NCI-H510A treated with DMSO at 0.1 percent for 48 hours (cell line): Measurements from ENCODE around the gene CNIH3.
A peak's percentile ranks its signal among the peaks of the same experiment; 100 is the strongest.

Source experiments
- DNase-seq: peaks from one replicate; lab custom pipeline; 2025; lab: John Stamatoyannopoulos, UW

The CNIH3 gene

DNA sequence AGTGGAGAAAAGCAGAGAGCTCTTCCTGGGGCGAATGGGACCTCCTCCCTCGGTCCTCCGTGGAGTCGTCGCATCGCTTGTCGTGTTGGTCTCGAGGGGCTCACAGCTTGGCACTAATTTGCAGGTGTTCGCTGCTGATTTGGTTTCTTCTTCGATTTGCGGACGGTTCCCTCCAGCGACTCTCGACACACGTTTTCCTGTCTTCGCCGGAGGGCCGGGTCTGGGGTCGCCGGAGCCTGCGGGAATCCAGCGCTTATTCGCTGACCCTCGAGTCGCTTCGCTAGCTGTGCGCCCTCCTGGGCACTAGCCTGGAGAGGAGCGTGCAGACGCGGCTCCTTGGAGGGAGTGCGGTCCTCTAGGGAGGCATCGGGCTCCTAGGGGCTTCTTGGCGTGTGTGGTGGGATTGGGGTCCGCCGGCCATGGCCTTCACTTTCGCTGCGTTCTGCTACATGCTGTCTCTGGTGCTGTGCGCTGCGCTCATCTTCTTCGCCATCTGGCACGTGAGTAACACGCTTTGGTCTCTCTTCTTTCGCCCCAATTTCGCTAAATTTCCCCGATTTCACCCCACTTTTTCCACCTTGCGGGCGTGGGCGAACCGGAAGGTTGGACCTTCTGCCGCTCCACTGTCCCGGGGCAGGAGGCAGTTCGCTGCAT lies 766 bp downstream of the CNIH3 start:
- DNase-seq, result no peak

DNA sequence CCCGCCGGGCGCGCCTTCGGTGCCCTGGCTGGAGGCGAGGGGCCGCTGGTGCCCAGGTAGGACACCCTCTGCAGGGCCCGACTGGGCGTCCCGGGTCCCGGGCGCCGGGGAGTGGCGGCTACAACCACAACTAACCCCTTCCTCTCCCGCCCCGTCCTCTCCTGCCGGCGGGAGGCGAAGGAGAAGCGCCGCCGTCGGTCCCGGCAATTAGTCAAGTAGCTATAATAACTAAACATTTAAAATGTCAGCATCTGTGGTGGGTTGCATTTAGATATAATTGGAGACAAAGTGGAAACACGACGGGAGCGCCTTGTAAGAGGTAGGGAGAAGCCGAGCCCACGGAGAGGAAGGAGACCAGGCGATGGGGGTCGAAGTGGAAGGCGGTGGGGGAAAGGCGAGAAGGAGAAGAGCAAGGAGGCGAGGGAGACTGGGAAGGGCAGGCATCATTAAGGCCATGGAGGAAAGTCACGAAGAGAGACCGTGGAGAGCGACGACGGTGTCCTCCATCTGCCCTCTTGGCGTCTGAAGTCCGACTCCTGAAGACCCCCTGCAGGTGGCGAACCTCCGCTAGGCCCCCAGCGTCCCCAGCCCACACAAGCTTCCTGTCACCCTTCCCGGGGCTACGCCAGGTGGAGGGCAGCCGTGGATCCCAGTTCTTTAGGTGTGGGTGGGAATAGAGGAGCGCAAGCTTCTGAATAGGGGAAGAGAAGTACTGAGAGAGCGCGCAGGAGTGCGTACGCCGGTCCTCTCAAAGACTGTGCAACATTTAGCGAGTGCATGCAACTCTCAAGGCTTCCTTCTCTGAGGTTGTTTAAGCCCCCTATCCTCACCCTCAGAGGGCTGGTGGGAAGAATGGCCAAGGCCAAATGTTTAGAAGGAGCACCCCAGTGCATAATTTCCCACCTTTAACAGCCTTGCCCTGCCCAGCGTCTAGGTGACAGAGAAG lies 1.6 kb downstream of the CNIH3 start:
- DNase-seq, result no peak

DNA sequence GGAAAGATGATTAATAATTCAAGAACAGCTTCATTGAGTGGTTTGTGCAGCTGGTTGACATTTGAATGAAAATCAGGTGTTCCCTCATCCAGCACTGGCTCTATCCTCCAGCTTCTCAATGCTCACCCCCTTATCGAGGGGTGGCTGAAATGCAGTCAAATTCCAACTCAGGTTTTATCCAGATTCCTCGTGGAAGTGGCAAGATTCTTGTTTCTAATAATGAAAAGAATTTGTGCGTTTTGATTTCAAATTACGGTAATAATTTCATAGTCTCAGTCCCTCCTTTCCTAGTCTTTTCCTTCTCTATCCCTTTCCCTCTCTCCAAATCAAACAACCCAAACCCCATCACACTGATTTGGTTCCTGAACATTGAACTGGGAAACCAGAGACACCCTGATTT lies 3.1 kb downstream of the CNIH3 start:
- no peak for DNase-seq

DNA sequence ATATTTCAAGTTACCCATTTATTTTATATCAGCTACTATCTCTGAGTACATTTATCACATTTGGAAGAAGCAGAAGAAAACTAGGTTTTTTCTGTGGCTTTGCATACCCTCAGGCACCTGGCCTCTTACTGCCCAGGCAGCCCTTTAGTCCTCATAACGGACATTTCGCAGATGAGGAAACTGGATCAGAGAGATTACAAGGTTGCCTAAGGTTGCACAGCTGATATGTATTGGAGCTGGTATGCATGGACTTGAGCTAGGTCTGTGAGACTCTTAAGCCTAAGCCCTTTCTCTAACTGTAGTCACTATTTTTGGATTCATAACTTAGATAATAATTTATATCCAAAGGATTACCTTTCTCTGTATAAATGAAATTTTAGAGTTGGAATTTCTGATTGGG lies 4.0 kb downstream of the CNIH3 start:
- DNase-seq, result no peak

DNA sequence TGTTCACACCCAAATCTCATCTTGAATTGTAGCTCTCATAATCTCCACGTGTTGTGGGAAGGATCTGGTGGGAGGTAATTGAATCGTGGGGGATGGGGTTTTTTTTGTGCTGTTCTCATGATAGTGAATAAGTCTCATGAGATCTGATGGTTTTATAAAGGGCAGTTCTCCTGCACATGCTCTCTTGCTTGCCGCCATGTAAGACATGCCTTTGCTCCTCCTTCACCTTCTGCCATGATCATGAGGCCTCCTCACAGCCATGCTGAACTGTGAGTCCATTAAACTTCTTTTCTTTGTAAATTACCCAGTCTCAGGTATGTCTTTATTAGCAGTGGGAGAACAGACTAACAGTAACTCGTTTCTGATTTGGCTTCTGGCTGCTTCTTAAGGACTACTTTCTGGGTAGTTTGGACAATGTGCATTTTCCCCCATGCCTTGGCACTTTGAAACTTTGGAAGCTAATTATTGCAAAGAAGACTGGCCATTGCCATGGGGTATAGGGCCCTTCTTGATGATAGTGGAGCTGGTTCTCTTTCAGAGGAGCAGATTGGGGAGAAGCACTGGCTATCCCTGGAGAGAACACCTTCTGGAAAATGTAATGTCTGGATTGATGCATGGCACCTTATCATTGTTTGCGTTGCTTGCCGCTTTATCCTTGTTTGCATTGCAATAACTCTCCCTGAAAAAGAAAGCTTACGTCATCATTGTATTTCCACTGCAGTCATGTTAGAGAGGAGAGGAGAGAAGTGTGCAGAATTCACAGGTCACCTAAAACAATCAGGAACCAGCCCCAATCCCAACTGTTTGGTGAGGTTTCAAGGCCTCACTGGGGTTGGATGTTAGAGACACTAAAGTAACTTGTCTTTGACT lies 5.9 kb downstream of the CNIH3 start:
- peak; percentile 85 for DNase-seq

DNA sequence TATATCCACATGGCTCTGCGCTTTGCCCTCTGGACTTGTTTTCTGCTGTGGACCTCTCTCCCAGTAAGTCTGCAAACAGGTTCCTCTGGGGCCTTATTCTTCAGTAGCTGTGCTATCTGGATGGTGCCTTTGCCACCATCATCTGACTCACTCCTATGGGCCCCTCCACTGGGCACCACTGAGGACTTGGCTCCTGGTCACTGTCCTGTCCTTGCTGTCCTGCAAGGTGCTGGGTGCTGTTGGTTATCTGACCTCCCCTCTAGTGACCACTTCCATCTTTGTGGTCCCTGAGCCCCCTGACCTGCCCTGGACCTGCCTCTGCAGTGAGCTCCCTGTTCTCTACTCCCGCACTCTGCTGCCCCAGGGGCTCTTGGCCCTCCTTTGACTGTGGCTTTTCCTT lies 6.7 kb downstream of the CNIH3 start:
- DNase-seq, result no peak

DNA sequence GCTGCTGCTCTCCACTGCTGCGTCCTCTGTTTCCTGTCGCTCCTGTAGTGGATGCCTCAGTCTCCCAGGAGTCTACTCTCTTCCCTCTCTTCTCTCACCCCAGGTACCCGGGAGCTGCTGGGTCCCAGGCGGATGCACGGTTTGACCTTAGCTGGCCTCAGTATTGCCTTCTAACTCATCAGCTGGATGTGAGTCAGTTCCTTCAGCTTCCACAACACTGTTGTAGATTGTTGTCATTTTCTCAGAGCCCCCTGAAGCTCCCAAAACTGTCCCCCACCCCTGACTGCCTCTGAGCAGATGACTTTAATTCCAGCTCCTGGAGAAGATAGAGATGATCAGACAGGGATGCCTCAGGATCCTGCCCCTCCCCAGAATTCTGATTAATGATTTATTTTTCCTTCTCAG lies 7.2 kb downstream of the CNIH3 start:
- no peak for DNase-seq

DNA sequence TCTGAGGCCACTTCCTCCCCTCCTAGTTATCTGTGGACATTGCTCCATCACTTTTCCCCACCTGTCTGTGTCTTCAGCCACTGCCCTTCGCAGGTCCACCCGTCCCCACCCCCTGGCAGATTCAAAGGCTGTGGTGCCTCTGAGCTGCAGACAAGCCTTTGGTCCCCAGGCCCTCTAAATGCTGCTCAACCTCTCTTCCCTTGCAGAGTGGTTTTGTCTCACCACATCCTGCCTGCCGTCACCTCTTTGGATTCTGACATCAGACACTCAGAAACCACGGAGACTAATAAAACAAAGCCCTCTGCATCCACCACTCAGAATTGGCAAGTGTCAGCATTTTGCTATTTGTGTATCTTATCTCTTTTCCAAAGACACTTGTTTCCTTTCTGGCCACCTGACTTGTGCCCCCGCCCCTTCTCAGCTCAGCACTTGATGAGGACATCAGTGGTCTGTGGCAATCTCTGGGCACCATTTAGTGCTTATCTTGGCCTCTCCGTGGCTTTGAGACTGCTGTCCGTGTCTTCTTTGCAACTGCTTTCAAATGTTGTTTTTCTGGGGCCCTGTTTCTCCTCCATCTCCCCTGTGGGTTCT lies 7.7 kb downstream of the CNIH3 start:
- DNase-seq, result peak; percentile 91

DNA sequence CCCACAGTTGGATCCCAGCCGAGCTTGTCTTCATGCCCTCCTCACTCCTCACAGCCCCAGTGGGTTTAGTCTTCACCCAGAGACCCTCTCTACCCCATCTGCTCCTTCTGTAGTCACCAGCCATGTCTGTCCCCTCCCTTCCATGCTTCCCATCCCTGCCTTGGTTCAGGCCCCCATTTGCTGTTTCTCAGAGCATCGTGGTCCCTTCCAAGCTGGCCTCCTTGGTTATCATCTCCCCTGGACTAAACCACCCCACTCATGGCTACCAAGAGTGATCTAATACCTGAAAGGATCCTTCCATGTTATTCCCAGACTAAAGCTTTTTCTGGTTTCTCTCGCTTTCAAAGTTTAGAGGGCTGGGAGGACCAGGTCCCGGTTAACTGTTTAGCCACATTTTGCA lies 8.3 kb downstream of the CNIH3 start:
- no peak for DNase-seq

DNA sequence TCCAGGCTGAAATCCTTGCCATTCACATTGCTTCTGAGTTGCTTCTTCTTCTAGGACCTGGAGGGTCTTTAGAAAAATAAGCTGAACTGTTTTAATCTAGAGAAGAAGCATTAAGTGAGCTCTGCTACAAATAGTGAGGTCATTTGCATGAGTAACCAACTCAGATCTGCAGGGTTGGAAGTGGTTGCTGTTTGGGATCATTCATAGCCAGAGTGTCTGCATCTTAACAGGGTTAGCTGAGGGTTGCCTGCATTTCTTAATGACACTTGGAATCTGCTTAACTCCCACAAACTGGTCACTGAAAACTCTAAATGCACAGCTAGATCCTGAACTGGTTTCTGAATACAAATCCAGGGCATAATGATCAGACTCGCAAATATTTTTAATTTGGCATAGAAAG lies 9.9 kb downstream of the CNIH3 start:
- no peak for DNase-seq

DNA sequence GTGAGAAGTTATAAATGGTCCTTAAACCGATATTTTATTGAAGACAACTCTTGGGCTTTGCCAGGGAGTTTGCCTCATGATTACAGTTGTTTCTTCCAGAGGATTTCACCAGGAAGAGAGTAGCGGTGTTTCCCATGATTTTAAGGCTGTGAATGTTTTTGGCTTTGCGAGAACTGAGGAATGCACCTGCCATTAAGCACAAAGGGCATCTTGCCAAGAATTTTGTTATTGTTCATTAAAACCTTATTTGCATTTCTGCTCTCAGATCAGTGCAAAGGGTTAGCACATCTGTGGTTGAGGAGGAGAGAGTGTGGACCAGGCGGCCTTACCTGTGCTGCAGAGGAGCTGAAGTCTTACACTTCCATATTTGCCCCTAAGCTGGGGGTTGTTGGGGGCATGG lies 13.8 kb downstream of the CNIH3 start:
- DNase-seq, result peak; percentile 14

DNA sequence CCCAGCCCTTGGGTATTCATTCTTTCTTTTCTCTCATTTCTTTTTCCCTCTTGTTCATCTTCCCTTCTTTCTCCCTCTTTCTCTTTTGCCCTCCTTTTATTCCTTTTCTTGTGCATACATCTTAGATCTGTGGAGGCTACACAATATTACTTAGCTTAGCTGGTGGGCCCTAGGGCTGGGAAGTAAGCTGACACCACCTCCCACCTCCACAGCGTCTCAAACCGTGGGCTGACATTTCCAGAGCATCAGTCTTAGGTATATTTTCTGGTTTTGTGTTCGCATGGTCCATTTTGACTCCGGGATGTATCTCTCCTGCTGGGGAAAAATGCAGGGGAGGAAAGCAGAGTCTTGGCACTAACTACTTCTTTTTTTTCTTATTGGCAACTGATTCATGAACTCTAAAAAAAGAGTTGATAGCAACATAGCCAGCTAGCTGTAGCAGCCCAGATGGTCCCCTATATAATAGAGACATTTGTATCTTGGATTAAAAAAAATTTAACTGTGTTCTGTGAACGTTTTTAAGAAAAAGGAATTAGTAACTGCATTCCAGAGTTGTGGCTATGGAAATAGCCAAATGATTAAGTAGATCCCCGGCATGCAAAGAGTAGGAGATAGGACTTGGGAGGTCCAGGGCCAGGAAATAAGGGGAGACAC lies 15.5 kb downstream of the CNIH3 start:
- no peak for DNase-seq

DNA sequence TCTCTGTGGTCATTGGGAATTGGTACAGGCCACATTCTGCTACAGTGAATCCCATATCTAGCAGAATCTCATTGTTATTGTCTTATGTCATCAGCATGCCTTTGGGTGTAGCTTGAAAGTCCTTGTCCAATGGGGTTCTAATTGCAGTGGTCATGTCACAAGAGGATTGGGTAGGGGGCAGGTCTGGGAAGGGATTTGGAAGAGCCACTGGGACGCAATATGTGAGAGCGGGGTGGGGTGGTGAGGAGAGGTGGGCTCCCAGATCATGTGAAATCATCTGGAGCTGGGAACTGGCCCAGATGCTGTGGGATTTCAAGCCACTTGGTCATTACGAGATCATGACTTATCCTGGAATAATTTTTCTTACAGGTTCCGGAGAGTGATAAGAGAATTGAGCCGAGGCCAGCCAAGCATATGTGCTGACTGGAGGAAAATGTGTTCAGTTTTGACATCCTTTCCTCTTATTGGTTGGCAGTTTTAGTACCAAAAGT lies 16.3 kb downstream of the CNIH3 start:
- DNase-seq, result no peak

DNA sequence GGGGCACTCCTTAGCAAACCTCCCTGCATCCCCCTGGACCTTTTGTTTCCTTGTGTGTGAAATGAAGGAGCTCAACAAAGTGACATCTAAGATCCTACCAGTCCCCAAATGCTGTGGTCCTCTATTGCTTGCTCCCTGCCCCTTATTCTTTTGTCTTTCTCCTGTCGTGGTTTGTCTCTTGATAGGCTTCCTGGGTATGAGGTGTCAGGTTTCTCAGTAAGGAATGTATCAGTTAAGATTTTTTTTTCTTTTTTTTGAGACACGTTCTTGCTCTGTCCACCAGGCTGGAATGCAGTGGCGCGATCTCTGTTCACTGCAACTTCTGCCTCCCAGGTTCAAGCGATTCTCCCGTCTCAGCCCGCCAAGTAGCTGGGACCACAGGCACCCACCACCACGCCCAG lies 16.8 kb downstream of the CNIH3 start:
- DNase-seq, result no peak

DNA sequence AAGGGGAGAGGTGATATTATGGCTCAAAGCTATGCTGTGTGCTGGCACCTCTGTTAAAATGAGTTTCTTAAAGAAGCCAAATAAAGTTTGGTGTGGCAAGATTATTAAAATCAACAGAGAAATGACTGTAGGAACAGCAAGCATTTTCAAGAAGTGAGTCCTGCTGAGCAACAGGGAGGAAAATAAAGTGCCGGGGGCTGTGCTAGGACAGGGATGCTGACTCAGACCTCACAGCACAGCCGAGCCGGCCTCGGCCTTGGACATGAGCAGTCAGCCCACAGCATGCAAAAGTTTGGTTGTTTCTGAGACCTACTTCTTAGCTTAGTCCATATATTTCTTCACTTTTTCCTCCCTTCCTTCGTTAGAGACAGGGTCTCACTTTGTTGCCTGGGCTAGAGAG lies 19.2 kb downstream of the CNIH3 start:
- no peak for DNase-seq

DNA sequence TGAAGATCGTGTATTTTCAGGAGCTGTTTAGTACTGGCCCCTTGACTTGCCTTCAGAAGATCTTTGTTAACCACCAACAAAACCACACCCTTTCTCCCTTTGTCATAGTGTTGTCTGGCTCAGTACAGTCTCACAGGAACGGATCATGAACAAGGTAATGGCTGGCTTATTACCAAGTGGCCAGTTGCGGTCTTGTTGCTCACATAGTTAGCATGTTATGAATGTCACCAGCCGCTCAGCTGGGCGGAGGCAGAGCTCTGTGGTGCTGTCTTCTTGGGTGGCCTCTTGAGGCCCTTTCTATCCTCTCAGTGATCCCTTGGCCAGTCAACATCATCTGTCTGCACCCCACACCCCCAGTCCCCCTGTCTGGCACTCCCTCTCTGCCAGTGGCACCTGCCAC lies 21.4 kb downstream of the CNIH3 start:
- no peak for DNase-seq

DNA sequence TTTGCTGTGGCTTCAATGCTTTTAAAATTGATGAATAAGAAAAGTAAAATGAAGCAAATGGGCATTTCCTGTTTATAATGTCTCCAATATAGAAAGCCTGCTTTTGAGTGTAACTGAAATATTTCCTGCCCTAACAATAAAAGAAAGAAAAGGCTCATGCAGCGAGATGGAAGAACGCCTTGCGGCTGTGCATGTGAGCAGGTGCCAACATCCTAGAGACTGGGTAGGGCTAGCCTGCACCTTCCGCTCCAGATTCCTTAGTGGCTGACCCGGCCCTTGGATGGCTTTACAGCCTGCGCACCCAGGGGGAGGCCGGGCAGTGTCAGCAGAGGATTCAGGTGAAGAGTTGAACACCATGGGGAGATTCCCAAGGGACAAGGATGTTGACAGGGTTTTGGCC lies 21.8 kb downstream of the CNIH3 start:
- no peak for DNase-seq

DNA sequence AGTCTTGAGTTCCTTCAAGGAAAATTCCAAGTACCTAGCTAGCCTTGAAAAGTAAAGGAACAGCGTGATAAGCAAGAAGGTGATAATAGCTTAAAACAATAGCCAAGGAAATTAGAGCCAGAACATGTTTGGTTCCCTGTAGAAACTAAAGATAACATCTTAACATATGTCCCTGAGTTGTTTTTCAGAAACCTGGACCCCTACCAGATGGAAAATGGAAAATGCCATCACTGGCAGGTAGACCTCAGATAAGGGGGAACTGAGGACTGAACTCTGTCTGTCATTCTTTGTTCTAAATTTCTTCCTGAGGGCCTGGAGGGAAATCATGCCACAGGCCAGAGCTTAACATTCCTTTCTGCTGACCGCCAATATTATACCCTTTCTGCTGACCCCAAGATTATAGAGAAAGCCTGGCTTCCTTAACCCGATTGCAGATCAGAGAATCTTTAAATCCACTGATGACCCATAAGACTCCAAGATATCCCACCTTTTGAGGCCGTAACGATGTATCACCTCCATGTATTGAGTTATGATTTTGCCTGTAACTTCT lies 23.4 kb downstream of the CNIH3 start:
- no peak for DNase-seq

DNA sequence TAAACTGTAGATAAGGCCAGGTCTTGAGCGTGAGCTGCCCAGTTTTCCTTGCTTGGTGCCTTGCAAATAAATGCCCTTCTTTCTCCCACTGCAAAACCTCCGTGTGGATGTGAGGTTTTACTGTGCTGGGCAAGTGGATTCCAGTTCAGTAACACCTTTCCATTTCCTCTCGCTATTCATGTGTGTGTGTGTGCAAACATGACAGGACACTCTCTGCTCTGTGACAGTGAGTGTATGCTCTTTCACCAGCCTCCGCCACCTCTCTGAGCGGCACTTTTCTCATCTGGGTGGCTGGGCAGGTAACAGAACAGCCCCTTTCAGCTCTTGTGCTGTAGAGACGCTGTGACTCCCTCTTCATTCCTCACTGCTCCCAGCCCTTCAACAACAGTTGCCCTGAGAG lies 23.9 kb downstream of the CNIH3 start:
- no peak for DNase-seq

DNA sequence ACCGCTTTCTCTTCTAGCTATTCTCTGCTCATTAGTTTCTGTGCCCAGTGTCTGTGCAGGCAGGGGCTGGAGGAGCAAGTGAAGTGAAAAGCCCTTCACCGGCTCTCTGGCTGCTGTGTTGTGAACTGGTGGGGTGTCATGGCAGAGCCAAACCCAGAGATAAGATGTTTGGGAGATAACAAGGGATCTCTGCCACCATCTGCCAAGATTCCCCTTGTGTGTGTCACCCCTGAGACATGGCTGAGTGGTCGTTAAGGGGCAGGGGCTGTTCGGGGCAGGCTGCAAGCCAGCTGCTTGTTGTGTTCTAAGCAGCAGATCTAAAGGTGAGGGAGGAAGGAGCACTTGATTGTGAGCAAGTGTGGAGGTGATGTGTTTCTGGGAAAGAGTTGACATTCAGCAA lies 24.5 kb downstream of the CNIH3 start:
- DNase-seq, result no peak

DNA sequence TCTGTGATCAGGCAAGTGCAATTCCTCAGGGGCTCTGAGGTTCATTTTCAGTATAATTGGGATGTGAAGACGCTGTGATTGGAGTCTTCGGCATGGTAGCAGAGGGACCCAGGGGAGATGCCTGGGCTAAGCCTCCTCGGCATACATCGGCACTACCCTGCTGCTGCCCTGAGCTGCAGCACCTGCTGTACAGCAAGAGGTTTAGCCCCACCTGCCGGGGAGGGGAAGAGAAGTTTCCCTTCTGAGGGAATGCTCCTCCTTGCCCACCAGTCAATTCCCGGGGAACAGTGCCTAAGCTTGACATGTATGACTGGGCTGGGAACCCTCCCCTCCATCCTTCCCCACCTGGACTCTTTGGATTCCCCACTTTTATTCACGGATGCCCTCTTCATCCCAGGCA lies 24.9 kb downstream of the CNIH3 start:
- DNase-seq, result peak; percentile 59
